ENCODE measurements around the gene ZBTB37. TPM values are rescaled to one million over a fixed set of nuclear protein-coding genes. Genes with fewer than 3 reads are reported as not detected.

Gene ZBTB37
- total and polyA plus RNA-seq, 9 of the 15 experiments (the other 6 are each of a cell fraction or from before 2014, with no cell fraction given), result 1.3 to 13.9 (median 5.4) TPM

DNA sequence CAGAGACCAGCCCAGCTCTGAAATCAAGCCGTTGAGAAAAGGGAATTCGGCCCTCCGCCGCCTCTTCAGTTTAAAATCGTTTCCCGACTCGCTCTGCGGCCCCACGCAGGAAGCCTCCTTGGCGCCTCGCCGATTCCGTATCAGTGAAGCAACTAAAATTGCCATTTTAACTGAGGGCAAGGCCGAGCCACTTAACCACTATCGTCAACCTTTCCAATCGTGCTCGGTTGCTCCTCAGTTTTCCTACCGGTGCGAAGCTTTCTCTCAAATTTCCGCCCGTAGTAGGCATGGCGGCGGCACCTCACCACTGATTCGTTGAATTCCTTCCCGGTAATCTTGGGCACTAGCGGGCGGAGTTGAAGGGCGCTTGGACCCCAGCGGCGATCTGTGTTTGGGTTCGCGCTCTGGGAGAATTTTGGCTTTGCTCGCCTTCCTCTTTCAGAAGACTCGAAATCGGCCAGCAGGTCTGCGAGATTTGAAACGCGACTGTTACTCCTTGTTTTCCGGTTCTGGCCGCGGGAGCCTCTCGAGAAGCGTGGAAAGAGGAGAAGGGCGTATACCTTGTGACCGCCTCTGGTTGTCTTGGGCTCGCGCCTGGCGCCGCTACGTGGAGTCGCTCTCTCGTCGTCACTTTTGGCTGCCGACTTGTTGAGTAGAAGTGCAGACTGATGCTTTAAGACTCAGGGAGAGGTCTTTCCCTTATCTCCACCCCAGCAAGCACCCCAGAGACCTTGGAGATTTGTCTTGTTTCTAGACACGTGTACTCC is 43.7 kb upstream of the ZBTB37 start, which contains the start of the genes CENPL and DARS2 (continued):
- TF ChIP-seq, protein P1, sequence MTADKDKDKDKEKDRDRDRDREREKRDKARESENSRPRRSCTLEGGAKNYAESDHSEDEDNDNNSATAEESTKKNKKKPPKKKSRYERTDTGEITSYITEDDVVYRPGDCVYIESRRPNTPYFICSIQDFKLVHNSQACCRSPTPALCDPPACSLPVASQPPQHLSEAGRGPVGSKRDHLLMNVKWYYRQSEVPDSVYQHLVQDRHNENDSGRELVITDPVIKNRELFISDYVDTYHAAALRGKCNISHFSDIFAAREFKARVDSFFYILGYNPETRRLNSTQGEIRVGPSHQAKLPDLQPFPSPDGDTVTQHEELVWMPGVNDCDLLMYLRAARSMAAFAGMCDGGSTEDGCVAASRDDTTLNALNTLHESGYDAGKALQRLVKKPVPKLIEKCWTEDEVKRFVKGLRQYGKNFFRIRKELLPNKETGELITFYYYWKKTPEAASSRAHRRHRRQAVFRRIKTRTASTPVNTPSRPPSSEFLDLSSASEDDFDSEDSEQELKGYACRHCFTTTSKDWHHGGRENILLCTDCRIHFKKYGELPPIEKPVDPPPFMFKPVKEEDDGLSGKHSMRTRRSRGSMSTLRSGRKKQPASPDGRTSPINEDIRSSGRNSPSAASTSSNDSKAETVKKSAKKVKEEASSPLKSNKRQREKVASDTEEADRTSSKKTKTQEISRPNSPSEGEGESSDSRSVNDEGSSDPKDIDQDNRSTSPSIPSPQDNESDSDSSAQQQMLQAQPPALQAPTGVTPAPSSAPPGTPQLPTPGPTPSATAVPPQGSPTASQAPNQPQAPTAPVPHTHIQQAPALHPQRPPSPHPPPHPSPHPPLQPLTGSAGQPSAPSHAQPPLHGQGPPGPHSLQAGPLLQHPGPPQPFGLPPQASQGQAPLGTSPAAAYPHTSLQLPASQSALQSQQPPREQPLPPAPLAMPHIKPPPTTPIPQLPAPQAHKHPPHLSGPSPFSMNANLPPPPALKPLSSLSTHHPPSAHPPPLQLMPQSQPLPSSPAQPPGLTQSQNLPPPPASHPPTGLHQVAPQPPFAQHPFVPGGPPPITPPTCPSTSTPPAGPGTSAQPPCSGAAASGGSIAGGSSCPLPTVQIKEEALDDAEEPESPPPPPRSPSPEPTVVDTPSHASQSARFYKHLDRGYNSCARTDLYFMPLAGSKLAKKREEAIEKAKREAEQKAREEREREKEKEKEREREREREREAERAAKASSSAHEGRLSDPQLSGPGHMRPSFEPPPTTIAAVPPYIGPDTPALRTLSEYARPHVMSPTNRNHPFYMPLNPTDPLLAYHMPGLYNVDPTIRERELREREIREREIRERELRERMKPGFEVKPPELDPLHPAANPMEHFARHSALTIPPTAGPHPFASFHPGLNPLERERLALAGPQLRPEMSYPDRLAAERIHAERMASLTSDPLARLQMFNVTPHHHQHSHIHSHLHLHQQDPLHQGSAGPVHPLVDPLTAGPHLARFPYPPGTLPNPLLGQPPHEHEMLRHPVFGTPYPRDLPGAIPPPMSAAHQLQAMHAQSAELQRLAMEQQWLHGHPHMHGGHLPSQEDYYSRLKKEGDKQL (CRISPR knock-in tag; IDR thresholded peaks at IDR 0.05; ENCODE audit: borderline replicate concordance), result no peak
- TF ChIP-seq CTBP1 (IDR thresholded peaks at IDR 0.05; ENCODE audit: borderline replicate concordance) (peak; percentile 80), SRF (CRISPR knock-in tag; IDR thresholded peaks at IDR 0.05) (0 out of 4 replicates have a peak, but pooled peaks of 1 of the 2 experiments have one; percentile 10), GTF2E2 (tag; IDR thresholded peaks at IDR 0.05) (peak; percentile 92), TBP (optimal IDR thresholded peaks at IDR 0.05; ENCODE audit: low read depth, low read length) (peak; percentile 87)
- TF ChIP-seq, protein P2, sequence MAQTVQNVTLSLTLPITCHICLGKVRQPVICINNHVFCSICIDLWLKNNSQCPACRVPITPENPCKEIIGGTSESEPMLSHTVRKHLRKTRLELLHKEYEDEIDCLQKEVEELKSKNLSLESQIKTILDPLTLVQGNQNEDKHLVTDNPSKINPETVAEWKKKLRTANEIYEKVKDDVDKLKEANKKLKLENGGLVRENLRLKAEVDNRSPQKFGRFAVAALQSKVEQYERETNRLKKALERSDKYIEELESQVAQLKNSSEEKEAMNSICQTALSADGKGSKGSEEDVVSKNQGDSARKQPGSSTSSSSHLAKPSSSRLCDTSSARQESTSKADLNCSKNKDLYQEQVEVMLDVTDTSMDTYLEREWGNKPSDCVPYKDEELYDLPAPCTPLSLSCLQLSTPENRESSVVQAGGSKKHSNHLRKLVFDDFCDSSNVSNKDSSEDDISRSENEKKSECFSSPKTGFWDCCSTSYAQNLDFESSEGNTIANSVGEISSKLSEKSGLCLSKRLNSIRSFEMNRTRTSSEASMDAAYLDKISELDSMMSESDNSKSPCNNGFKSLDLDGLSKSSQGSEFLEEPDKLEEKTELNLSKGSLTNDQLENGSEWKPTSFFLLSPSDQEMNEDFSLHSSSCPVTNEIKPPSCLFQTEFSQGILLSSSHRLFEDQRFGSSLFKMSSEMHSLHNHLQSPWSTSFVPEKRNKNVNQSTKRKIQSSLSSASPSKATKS (CRISPR knock-in tag; IDR thresholded peaks at IDR 0.05), result no peak
- TF ChIP-seq, protein P3, sequence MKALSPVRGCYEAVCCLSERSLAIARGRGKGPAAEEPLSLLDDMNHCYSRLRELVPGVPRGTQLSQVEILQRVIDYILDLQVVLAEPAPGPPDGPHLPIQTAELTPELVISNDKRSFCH (CRISPR knock-in tag; IDR thresholded peaks at IDR 0.05), result no peak
- TF ChIP-seq, protein P3 (tag; IDR thresholded peaks at IDR 0.05), result peak; percentile 61; the same call in 1 of the 2 replicates
- TF ChIP-seq, protein P4, sequence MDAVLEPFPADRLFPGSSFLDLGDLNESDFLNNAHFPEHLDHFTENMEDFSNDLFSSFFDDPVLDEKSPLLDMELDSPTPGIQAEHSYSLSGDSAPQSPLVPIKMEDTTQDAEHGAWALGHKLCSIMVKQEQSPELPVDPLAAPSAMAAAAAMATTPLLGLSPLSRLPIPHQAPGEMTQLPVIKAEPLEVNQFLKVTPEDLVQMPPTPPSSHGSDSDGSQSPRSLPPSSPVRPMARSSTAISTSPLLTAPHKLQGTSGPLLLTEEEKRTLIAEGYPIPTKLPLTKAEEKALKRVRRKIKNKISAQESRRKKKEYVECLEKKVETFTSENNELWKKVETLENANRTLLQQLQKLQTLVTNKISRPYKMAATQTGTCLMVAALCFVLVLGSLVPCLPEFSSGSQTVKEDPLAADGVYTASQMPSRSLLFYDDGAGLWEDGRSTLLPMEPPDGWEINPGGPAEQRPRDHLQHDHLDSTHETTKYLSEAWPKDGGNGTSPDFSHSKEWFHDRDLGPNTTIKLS (IDR thresholded peaks at IDR 0.05; ENCODE audit: borderline replicate concordance, low read depth), result peak; percentile 96
- TF ChIP-seq, protein P5, sequence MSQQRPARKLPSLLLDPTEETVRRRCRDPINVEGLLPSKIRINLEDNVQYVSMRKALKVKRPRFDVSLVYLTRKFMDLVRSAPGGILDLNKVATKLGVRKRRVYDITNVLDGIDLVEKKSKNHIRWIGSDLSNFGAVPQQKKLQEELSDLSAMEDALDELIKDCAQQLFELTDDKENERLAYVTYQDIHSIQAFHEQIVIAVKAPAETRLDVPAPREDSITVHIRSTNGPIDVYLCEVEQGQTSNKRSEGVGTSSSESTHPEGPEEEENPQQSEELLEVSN (IDR thresholded peaks at IDR 0.05; ENCODE audit: borderline replicate concordance in 1 of 2, extremely low read depth in 1 of 2, insufficient read depth in 1 of 2, insufficient read length in 1 of 2, low read depth in 1 of 2, low read length in 1 of 2, poor library complexity in 1 of 2, severe bottlenecking in 1 of 2), result peak in 1 of 2 experiments; percentile 33
- TF ChIP-seq, protein P6, sequence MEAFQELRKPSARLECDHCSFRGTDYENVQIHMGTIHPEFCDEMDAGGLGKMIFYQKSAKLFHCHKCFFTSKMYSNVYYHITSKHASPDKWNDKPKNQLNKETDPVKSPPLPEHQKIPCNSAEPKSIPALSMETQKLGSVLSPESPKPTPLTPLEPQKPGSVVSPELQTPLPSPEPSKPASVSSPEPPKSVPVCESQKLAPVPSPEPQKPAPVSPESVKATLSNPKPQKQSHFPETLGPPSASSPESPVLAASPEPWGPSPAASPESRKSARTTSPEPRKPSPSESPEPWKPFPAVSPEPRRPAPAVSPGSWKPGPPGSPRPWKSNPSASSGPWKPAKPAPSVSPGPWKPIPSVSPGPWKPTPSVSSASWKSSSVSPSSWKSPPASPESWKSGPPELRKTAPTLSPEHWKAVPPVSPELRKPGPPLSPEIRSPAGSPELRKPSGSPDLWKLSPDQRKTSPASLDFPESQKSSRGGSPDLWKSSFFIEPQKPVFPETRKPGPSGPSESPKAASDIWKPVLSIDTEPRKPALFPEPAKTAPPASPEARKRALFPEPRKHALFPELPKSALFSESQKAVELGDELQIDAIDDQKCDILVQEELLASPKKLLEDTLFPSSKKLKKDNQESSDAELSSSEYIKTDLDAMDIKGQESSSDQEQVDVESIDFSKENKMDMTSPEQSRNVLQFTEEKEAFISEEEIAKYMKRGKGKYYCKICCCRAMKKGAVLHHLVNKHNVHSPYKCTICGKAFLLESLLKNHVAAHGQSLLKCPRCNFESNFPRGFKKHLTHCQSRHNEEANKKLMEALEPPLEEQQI (IDR thresholded peaks at IDR 0.05), result peak; percentile 93

All from K562 (cell line).